GM23338 (cell line): ENCODE results near the gene CYB561D1.

Experiments used
- CREB1 ChIP-seq: fragments of 250-450 bp; sonication (Bioruptor Pico); IDR thresholded peaks from 2 replicates; pipeline ENCODE4 v1.5.0; 2020; ENCODE audit warnings: low read depth, mild to moderate bottlenecking, moderate library complexity
- EZH2 ChIP-seq: fragments of 200-600 bp; sonication (generic); IDR thresholded peaks from one replicate; pipeline ENCODE4 v1.8.0; 2017; ENCODE audit warnings: antibody characterized with exemption, mild to moderate bottlenecking, low read depth; ENCODE audit not compliant: unreplicated experiment
- POLR2AphosphoS5 ChIP-seq: IDR thresholded peaks from 2 replicates; pipeline ENCODE4 v1.6.1; 2016; ENCODE audit warnings: antibody characterized with exemption, low read depth
- TF ChIP-seq, protein P1 (sequence below), 2 experiments: fragments of 200-600 bp in 1 of 2; sonication (generic) in 1 of 2; conservative IDR thresholded peaks; 2 replicates each; pipeline versions ENCODE4 v1.5.1 to v1.6.1; 2016 to 2017; ENCODE audit warnings: antibody characterized with exemption in 2 of 2, low read depth in 2 of 2, mild to moderate bottlenecking in 2 of 2, moderate library complexity in 1 of 2
- TF ChIP-seq, protein P2 (sequence below): IDR thresholded peaks from one replicate; pipeline ENCODE4 v1.6.1; 2018; ENCODE audit warnings: antibody characterized with exemption; ENCODE audit not compliant: unreplicated experiment

DNA sequence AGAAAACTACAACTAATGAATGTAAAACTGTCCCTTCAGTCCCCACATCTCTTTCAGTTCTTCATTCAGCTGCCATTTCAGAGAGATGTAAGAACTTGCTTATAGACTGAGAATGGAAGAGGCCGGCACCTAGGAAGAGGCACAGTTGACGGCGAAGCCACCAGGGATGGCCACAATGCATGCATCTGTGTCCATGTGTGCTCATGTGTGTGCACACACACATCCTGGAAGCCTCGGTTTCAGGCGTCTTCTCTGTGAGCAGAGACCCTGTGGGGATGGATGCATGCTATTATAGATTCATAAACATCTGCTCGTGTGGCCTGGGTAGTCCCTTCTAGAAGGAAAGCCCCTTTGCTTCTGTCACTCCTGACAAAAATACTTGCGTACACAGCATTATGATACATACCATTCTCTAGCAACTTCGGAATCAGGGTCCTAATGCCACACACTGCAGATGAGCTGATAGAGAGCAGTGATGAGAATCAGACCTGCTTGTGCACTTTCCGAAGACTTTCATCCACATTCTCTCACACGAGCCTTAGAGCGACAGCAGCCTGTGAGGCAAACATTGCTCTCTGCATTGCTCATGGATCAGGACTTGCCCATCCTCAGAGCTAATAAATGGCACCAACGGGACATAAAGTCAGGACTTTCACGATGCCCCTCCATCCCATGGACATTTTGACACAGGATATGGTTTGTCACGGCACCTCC, 33.4 kb downstream of the CYB561D1 start:
- TF ChIP-seq, protein P1, sequence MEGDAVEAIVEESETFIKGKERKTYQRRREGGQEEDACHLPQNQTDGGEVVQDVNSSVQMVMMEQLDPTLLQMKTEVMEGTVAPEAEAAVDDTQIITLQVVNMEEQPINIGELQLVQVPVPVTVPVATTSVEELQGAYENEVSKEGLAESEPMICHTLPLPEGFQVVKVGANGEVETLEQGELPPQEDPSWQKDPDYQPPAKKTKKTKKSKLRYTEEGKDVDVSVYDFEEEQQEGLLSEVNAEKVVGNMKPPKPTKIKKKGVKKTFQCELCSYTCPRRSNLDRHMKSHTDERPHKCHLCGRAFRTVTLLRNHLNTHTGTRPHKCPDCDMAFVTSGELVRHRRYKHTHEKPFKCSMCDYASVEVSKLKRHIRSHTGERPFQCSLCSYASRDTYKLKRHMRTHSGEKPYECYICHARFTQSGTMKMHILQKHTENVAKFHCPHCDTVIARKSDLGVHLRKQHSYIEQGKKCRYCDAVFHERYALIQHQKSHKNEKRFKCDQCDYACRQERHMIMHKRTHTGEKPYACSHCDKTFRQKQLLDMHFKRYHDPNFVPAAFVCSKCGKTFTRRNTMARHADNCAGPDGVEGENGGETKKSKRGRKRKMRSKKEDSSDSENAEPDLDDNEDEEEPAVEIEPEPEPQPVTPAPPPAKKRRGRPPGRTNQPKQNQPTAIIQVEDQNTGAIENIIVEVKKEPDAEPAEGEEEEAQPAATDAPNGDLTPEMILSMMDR (conservative IDR thresholded peaks at IDR 0.05; ENCODE audit: low read depth in 2 of 2), result no peak
- TF ChIP-seq POLR2AphosphoS5, result no peak
- TF ChIP-seq EZH2, result no peak
- TF ChIP-seq CREB1 (CRISPR knock-in tag), result no peak
- TF ChIP-seq, protein P2, sequence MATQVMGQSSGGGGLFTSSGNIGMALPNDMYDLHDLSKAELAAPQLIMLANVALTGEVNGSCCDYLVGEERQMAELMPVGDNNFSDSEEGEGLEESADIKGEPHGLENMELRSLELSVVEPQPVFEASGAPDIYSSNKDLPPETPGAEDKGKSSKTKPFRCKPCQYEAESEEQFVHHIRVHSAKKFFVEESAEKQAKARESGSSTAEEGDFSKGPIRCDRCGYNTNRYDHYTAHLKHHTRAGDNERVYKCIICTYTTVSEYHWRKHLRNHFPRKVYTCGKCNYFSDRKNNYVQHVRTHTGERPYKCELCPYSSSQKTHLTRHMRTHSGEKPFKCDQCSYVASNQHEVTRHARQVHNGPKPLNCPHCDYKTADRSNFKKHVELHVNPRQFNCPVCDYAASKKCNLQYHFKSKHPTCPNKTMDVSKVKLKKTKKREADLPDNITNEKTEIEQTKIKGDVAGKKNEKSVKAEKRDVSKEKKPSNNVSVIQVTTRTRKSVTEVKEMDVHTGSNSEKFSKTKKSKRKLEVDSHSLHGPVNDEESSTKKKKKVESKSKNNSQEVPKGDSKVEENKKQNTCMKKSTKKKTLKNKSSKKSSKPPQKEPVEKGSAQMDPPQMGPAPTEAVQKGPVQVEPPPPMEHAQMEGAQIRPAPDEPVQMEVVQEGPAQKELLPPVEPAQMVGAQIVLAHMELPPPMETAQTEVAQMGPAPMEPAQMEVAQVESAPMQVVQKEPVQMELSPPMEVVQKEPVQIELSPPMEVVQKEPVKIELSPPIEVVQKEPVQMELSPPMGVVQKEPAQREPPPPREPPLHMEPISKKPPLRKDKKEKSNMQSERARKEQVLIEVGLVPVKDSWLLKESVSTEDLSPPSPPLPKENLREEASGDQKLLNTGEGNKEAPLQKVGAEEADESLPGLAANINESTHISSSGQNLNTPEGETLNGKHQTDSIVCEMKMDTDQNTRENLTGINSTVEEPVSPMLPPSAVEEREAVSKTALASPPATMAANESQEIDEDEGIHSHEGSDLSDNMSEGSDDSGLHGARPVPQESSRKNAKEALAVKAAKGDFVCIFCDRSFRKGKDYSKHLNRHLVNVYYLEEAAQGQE, result no peak
